HepG2 (cell line): Measurements from ENCODE around the gene DFFA. TPM values are rescaled to one million over a fixed set of nuclear protein-coding genes. Genes with fewer than 3 reads are reported as not detected.
"Not testable (repeated sequence)": the region's sequence is repeated elsewhere in the genome, so short reads cannot be mapped to it uniquely, and the experiment has no call there.

Experiments used
- ATAC-seq: fragments of 200-7000 bp; cut with Tn5 transposase; 3 replicates; pipeline ENCODE4 v1.9.1; 2020; ENCODE audit warnings: mild to moderate bottlenecking, moderate library complexity
- BruUV-seq: library from RNA; stranded (reverse); fragments of 400-500 nt; replicated peaks from 2 replicates; lab custom pipeline; 2021; lab: Mats Ljungman, UMichigan
- CTCF ChIA-PET: fragments of 300-600 bp; formaldehyde crosslinking; extraction: SDS; loops from one replicate; lab custom pipeline; 2021; ENCODE audit warnings: low total read pairs, inconsistent platforms, low intra/inter-chr PET ratio; lab: Yijun Ruan, JAX
- POLR2A ChIA-PET: fragments of 350-600 bp; sonication (Branson Sonifier 250); formaldehyde crosslinking; loops from one replicate; lab custom pipeline; 2020; ENCODE audit warnings: antibody characterized with exemption, inconsistent platforms; lab: Yijun Ruan, JAX
- DNase-seq: peaks from one replicate; pipeline ENCODE4 v3.0.0-alpha.2; 2015; ENCODE audit warnings: low spot score
- FAIRE-seq: peaks from 3 replicates; lab custom pipeline; 2011; peaks lifted over from hg19 to GRCh38; lab: Jason Lieb, UNC
- H2AFZ ChIP-seq: one replicate; pipeline ENCODE4 v1.6.1; 2011; ENCODE audit warnings: low read length, inconsistent platforms
- H3K27ac ChIP-seq: fragments of 300-600 bp; 3 replicates; pipeline ENCODE4 v1.8.0; 2011; ENCODE audit warnings: mixed run types, mild to moderate bottlenecking, mixed read lengths, low read length, inconsistent platforms; ENCODE audit not compliant: insufficient read depth; ENCODE audit errors: extremely low read length
- H3K27me3 ChIP-seq, 2 experiments: fragments of 200-600 bp in 1 of 2; 2 replicates in 1 of 2; 3 replicates in 1 of 2; pipeline versions ENCODE4 v1.6.0 to v1.8.0; 2011; ENCODE audit warnings: low read length in 2 of 2, mild to moderate bottlenecking in 2 of 2, moderate library complexity in 2 of 2, inconsistent platforms in 1 of 2; ENCODE audit not compliant: insufficient read depth in 2 of 2, control insufficient read depth in 1 of 2
- H3K36me3 ChIP-seq, 2 experiments: fragments of 200-600 bp in 1 of 2; replicated peaks in 1 of 2; 2 replicates in 1 of 2; 3 replicates in 1 of 2; pipeline versions ENCODE4 v1.5.1 to v1.8.0; 2011; ENCODE audit warnings: low read length in 2 of 2, inconsistent platforms in 1 of 2; ENCODE audit not compliant: insufficient read depth in 2 of 2, control insufficient read depth in 1 of 2
- H3K4me1 ChIP-seq: 2 replicates; pipeline ENCODE4 v1.5.1; 2012; ENCODE audit warnings: low read length, inconsistent platforms; ENCODE audit not compliant: insufficient read depth
- H3K4me2 ChIP-seq: 2 replicates; pipeline ENCODE4 v1.6.0; 2011; ENCODE audit warnings: low read depth, low read length, inconsistent platforms
- H3K4me3 ChIP-seq, 3 experiments: fragments of 200-600 bp in 1 of 3; sonication (generic), shearing (Covaris generic) in 1 of 3; replicated peaks in 1 of 3; 2 replicates each; pipeline ENCODE4 v1.5.1; 2011 to 2016; ENCODE audit warnings: low read length in 3 of 3, inconsistent platforms in 2 of 3, low read depth in 2 of 3, mild to moderate bottlenecking in 2 of 3, control low read depth in 1 of 3, mixed read lengths in 1 of 3; ENCODE audit not compliant: insufficient read depth in 1 of 3
- H3K79me2 ChIP-seq: one replicate; pipeline ENCODE4 v1.6.1; 2011; ENCODE audit warnings: low read length, inconsistent platforms; ENCODE audit not compliant: insufficient read depth
- H3K9ac ChIP-seq: 2 replicates; pipeline ENCODE4 v1.6.0; 2011; ENCODE audit warnings: mild to moderate bottlenecking, low read depth, low read length, inconsistent platforms; ENCODE audit not compliant: insufficient read depth
- H3K9me3 ChIP-seq: 2 replicates; pipeline ENCODE4 v1.5.1; 2012; ENCODE audit warnings: mild to moderate bottlenecking, low read length
- H4K20me1 ChIP-seq: 2 replicates; pipeline ENCODE4 v1.6.0; 2011; ENCODE audit warnings: inconsistent platforms, mild to moderate bottlenecking, low read length, moderate library complexity; ENCODE audit not compliant: insufficient read depth
- DZIP1 ChIP-seq: sonication (generic); formaldehyde crosslinking; IDR thresholded peaks from 2 replicates; pipeline ENCODE4 v1.5.0; 2020; ENCODE audit warnings: mild to moderate bottlenecking, missing genetic modification reagents
- NFYC ChIP-seq: IDR thresholded peaks from 2 replicates; pipeline ENCODE4 v1.6.1; 2016; ENCODE audit warnings: missing genetic modification reagents, missing compliant biosample characterization
- TBX2 ChIP-seq: sonication (generic); formaldehyde crosslinking; IDR thresholded peaks from 2 replicates; pipeline ENCODE4 v1.5.0; 2020; ENCODE audit warnings: missing genetic modification reagents, mild to moderate bottlenecking, borderline replicate concordance
- ZBTB33 ChIP-seq: sonication (generic); formaldehyde crosslinking; IDR thresholded peaks from 2 replicates; pipeline ENCODE4 v1.4.0; 2020; ENCODE audit warnings: missing genetic modification reagents
- ZBTB38 ChIP-seq: sonication (generic); formaldehyde crosslinking; IDR thresholded peaks from 2 replicates; pipeline ENCODE4 v1.5.1; 2020; ENCODE audit warnings: mild to moderate bottlenecking, missing genetic modification reagents
- ZBTB4 ChIP-seq: sonication (generic); formaldehyde crosslinking; IDR thresholded peaks from 2 replicates; pipeline ENCODE4 v1.4.0; 2020; ENCODE audit warnings: missing genetic modification reagents, mild to moderate bottlenecking, borderline replicate concordance
- ZMYM4 ChIP-seq: sonication (generic); formaldehyde crosslinking; IDR thresholded peaks from 2 replicates; pipeline ENCODE4 v1.8.1; 2023; ENCODE audit warnings: mild to moderate bottlenecking, missing genetic modification reagents
- WGBS: methylation state at CpG from one replicate; pipeline ENCODE4 v1.1.6; 2017; ENCODE audit warnings: low lambda C conversion rate; 5-methylcytosine and 5-hydroxymethylcytosine counted together
- in situ Hi-C: cut with HindIII; loops from 2 replicates; pipeline ENCODE4 v1.10.0; 2017; ENCODE audit warnings: low pct_unique_long_range_greater_than_20kb; ENCODE audit not compliant: extremely low pct_ligation_motif_present
- intact Hi-C: fragments of 100-400 bp; cut with micrococcal nuclease; formaldehyde crosslinking; loops from one replicate; pipeline ENCODE4 v1.10.0; 2022; ENCODE audit not compliant: unreplicated experiment
- polyA plus RNA-seq, 8 experiments: library from polyadenylated mRNA; depleted of rRNA in 3 of 8; stranded (reverse) in 7 of 8; unstranded in 1 of 8; fragments of >200 nt; fragmentation: Illumina TruSeq in 4 of 8; extraction: Trizol in 4 of 8; gene quantifications; 2 replicates each; pipeline versions ENCODE4 v1.2.1 to v1.2.3, GENCODE V29; 2011 to 2016; ENCODE audit warnings: low read depth in 4 of 8, missing spikeins in 1 of 8, mixed read lengths in 1 of 8; ENCODE audit not compliant: insufficient read depth in 1 of 8
- total RNA-seq, 5 experiments: library from RNA; depleted of rRNA; stranded (reverse); fragments of >200 nt; fragmentation: Illumina TruSeq; extraction: Trizol; gene quantifications; 2 replicates each; pipeline ENCODE4 v1.2.3, GENCODE V29; 2016; ENCODE audit warnings: low read depth in 1 of 5

The DFFA gene
- total and polyA plus RNA-seq, 2 of the 13 experiments (the other 11 are each of a cell fraction or from before 2014, with no cell fraction given): 16.5 to 33.9 TPM

- H3K4me3 ChIP-seq, H3K4me2 ChIP-seq, H4K20me1 ChIP-seq, H3K36me3 ChIP-seq, H3K27ac ChIP-seq, DNase-seq, H2AFZ ChIP-seq, ATAC-seq, H3K27me3 ChIP-seq, FAIRE-seq, H3K79me2 ChIP-seq, BruUV-seq, H3K9me3 ChIP-seq, H3K9ac ChIP-seq, intact Hi-C loops: not testable (repeated sequence)
- WGBS: 90% methylated on average over 2 of the region's 21 CpGs
- ChIA-PET POLR2A (interaction anchor here (0.9 kb wide), 1 partner anchor 38 kb away, joined by 3 read pairs; no protein-coding TSS in a partner anchor), CTCF (interaction anchor here (4.5 kb wide), 1 partner anchor 48 kb away, joined by 46 read pairs; no protein-coding TSS in a partner anchor)
- H3K4me1 ChIP-seq: peaks cover 32% of the 10 kb centered on the region
- in situ Hi-C loops: loop anchor here (5.0 kb wide), 1 partner anchor 49 kb away; no protein-coding TSS in a partner anchor
Measured at GRCh38 chr1:10426535-10426848, 45.8 kb downstream of the DFFA start.

GRCh38 chr1:10425826-10426534 is 46.3 kb downstream of the DFFA start:
- ChIA-PET POLR2A (interaction anchor here (0.9 to 1.5 kb wide), 2 partner anchors 27 to 38 kb away, joined by 3 read pairs; partner anchors contain the start of gene PGD), CTCF (interaction anchor here (4.5 kb wide), 1 partner anchor 48 kb away, joined by 46 read pairs; no protein-coding TSS in a partner anchor)
- H3K36me3 ChIP-seq, intact Hi-C loops, H3K4me3 ChIP-seq, H3K9me3 ChIP-seq, ATAC-seq, H2AFZ ChIP-seq, FAIRE-seq, H4K20me1 ChIP-seq, H3K9ac ChIP-seq, H3K79me2 ChIP-seq, H3K4me2 ChIP-seq, BruUV-seq, H3K27me3 ChIP-seq: not testable (repeated sequence)
- H3K27ac ChIP-seq: peak overlapping the region; percentile 50
- peak; percentile 24 for DNase-seq
- WGBS: 86% methylated on average over 12 of the region's 21 CpGs
- in situ Hi-C loops: loop anchor here (5.0 kb wide), 1 partner anchor 49 kb away; no protein-coding TSS in a partner anchor
- peaks cover 27% of the 10 kb centered on the region for H3K4me1 ChIP-seq
- peak; percentile 29; the same call in 1 of the 2 replicates for TF ChIP-seq TBX2 (CRISPR knock-in tag)
- peak; percentile 84 for TF ChIP-seq NFYC
- peak; percentile 63; the same call in 1 of the 2 replicates for TF ChIP-seq ZBTB38 (CRISPR knock-in tag)
- TF ChIP-seq ZBTB4 (CRISPR knock-in tag): peak; percentile 87; the same call in 1 of the 2 replicates
- peak; percentile 69 for TF ChIP-seq ZMYM4 (CRISPR knock-in tag)
- peak; percentile 64; the same call in 1 of the 2 replicates for TF ChIP-seq ZBTB33
- 0 out of 2 replicates have a peak, but pooled peaks have one; percentile 41 for TF ChIP-seq DZIP1
